Hepatocyte (in vitro differentiated cells): ENCODE results near the gene HOXC6. TPM values are rescaled to one million over a fixed set of nuclear protein-coding genes. Genes with fewer than 3 reads are reported as not detected.

Source experiments
- DNase-seq: peaks from one replicate; pipeline ENCODE4 v3.0.0-alpha.2; 2016; ENCODE audit warnings: low spot score
- H2AFZ ChIP-seq: fragments of 200-600 bp; sonication (generic); 2 replicates; pipeline ENCODE4 v1.6.0; 2016; ENCODE audit warnings: antibody characterized with exemption, mild to moderate bottlenecking
- H3K27ac ChIP-seq: fragments of 200-600 bp; sonication (generic); 2 replicates; pipeline ENCODE4 v1.5.1; 2016; ENCODE audit warnings: mild to moderate bottlenecking
- H3K27me3 ChIP-seq: fragments of 200-600 bp; sonication (generic); 2 replicates; pipeline ENCODE4 v1.6.1; 2016
- H3K36me3 ChIP-seq: fragments of 200-600 bp; sonication (generic); replicated peaks from 2 replicates; pipeline ENCODE4 v1.5.1; 2016; ENCODE audit warnings: low read depth; ENCODE audit not compliant: insufficient read depth
- H3K4me1 ChIP-seq: fragments of 200-600 bp; sonication (generic); 2 replicates; pipeline ENCODE4 v1.5.1; 2016; ENCODE audit warnings: mild to moderate bottlenecking, moderate library complexity; ENCODE audit not compliant: insufficient read depth
- H3K4me2 ChIP-seq: fragments of 200-600 bp; sonication (generic); 2 replicates; pipeline ENCODE4 v1.6.0; 2016
- H3K4me3 ChIP-seq: fragments of 200-600 bp; sonication (generic); 2 replicates; pipeline ENCODE4 v1.5.1; 2016; ENCODE audit warnings: mild to moderate bottlenecking
- H3K79me2 ChIP-seq: fragments of 200-600 bp; sonication (generic); 2 replicates; pipeline ENCODE4 v1.6.0; 2017; ENCODE audit warnings: mild to moderate bottlenecking
- H3K9me2 ChIP-seq: fragments of 200-600 bp; sonication (generic); replicated peaks from 2 replicates; pipeline ENCODE4 v1.6.0; 2017; ENCODE audit warnings: mild to moderate bottlenecking; ENCODE audit not compliant: insufficient read depth
- H3K9me3 ChIP-seq: fragments of 200-600 bp; sonication (generic); 2 replicates; pipeline ENCODE4 v1.5.1; 2016; ENCODE audit warnings: low read depth, mild to moderate bottlenecking
- H4K20me1 ChIP-seq: fragments of 200-600 bp; sonication (generic); 2 replicates; pipeline ENCODE4 v1.6.0; 2016; ENCODE audit warnings: mild to moderate bottlenecking; ENCODE audit not compliant: insufficient read depth, poor library complexity, severe bottlenecking
- EZH2 ChIP-seq: fragments of 200-600 bp; sonication (generic); IDR thresholded peaks from 2 replicates; pipeline ENCODE4 v1.6.1; 2016; ENCODE audit warnings: antibody characterized with exemption, mild to moderate bottlenecking, borderline replicate concordance
- EZH2phosphoT487 ChIP-seq: fragments of 200-600 bp; sonication (generic); IDR thresholded peaks from one replicate; pipeline ENCODE4 v1.6.1; 2018; ENCODE audit warnings: antibody characterized with exemption, mild to moderate bottlenecking, low read depth, moderate library complexity; ENCODE audit not compliant: unreplicated experiment, severe bottlenecking
- whole genome bisulfite sequencing: methylation state at CpG from one replicate; pipeline ENCODE4 v1.1.6; 2016; ENCODE audit warnings: low lambda C conversion rate; ENCODE audit errors: missing lambda C conversion rate; 5-methylcytosine and 5-hydroxymethylcytosine counted together
- polyA plus RNA-seq: library from polyadenylated mRNA; unstranded; fragments of >200 nt; fragmentation: Nextera tagmentation; extraction: Ambion mirVana; gene quantifications from 2 replicates; pipeline ENCODE4 v1.2.1, GENCODE V29; 2016
- total RNA-seq: library from RNA; depleted of rRNA; stranded (reverse); fragments of >200 nt; gene quantifications from 2 replicates; pipeline ENCODE4 v1.2.3, GENCODE V29; 2014
- TF ChIP-seq, protein P1 (sequence below): fragments of 200-600 bp; sonication (generic); IDR thresholded peaks from 2 replicates; pipeline ENCODE4 v1.5.1; 2016; ENCODE audit warnings: antibody characterized with exemption, mild to moderate bottlenecking; ENCODE audit not compliant: poor library complexity

Gene HOXC6
- total and polyA plus RNA-seq, 2 experiments from 2014 or later, result 4.5 to 11.1 TPM

DNA sequence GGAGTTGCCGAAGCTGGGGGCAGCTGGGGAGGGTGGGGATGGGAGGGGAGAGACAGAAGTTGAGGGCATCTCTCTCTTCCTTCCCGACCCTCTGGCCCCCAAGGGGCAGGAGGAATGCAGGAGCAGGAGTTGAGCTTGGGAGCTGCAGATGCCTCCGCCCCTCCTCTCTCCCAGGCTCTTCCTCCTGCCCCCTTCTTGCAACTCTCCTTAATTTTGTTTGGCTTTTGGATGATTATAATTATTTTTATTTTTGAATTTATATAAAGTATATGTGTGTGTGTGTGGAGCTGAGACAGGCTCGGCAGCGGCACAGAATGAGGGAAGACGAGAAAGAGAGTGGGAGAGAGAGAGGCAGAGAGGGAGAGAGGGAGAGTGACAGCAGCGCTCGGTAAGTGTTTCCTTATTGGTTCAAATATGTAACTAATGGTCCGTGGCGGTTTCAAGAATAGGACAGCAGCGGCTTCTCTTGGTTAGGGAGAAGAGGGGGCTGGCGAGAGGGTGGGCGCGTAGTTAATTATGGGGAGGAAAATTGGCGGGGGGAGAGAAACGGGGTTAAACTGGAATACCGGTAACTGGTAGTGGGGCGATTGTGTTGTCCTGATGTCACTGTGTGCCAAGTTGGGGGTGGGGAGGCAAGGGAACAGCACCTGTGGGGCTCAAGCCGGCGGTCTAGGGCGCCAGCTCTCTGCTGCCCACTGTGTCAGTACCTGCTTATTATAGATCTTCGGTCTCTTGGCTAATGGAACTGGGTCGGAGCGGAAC is 11.0 kb upstream of the HOXC6 start:
- WGBS, result 4% methylated on average over 24 of the region's 24 CpGs
- Histone ChIP-seq H3K79me2 (peaks cover 33% of the 10 kb centered on the region), H3K9me3 (no peaks in the 10 kb centered on the region), H3K27ac (peak overlapping the region; percentile 97), H3K9me2 (no peaks in the 10 kb centered on the region), H3K4me3 (peak overlapping the region; percentile 62), H3K36me3 (no peaks in the 10 kb centered on the region), H3K27me3 (peaks cover 82% of the 10 kb centered on the region), H3K4me1 (peaks cover 13% of the 10 kb centered on the region), H4K20me1 (no peaks in the 10 kb centered on the region), H2AFZ (peak overlapping the region; percentile 59), H3K4me2 (peak overlapping the region; percentile 90)
- DNase-seq, result no peak
- TF ChIP-seq, protein P1, sequence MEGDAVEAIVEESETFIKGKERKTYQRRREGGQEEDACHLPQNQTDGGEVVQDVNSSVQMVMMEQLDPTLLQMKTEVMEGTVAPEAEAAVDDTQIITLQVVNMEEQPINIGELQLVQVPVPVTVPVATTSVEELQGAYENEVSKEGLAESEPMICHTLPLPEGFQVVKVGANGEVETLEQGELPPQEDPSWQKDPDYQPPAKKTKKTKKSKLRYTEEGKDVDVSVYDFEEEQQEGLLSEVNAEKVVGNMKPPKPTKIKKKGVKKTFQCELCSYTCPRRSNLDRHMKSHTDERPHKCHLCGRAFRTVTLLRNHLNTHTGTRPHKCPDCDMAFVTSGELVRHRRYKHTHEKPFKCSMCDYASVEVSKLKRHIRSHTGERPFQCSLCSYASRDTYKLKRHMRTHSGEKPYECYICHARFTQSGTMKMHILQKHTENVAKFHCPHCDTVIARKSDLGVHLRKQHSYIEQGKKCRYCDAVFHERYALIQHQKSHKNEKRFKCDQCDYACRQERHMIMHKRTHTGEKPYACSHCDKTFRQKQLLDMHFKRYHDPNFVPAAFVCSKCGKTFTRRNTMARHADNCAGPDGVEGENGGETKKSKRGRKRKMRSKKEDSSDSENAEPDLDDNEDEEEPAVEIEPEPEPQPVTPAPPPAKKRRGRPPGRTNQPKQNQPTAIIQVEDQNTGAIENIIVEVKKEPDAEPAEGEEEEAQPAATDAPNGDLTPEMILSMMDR, result no peak
- peak; percentile 37 for TF ChIP-seq EZH2phosphoT487
- no peak for TF ChIP-seq EZH2

- peak overlapping the region; percentile 97 for H3K27ac ChIP-seq
- peaks cover 82% of the 10 kb centered on the region for H3K27me3 ChIP-seq
These were observed 10.3 kb upstream of the HOXC6 start for GRCh38 chr12:54017878-54018467.

DNA sequence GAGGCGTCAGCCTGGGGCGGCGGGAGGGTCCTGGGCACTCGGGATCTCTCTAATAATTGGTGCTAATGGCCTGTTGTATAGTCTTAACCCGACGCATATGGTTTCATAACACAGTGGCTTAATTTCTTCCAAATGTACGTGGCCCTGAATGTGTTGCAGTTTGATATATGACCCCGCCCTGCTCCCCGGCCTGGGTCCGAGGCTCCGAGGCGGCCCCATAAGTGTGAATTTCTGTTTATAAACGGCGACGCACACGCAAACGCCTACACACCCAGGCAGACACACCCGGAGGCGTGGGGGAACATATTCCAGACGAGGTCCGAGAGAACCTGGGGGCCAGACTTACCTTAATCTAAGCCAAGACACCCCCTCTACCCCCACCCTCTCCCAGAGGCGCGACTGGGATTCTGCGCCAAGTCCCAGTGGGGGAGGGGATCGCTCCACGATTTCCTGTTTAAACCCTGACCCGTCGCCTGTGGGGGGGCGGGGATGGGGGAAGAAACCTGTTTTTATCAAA is 9.7 kb upstream of the HOXC6 start:
- no peaks in the 10 kb centered on the region for H3K9me2 ChIP-seq
- H3K4me3 ChIP-seq, result peak overlapping the region; percentile 62
- no peaks in the 10 kb centered on the region for H3K9me3 ChIP-seq
- H3K27ac ChIP-seq, result peak overlapping the region; percentile 97
- H3K79me2 ChIP-seq, result peaks cover 46% of the 10 kb centered on the region
- 11% methylated on average over 22 of the region's 29 CpGs for WGBS
- no peak for DNase-seq
- H3K4me1 ChIP-seq, result peaks cover 13% of the 10 kb centered on the region
- H3K4me2 ChIP-seq, result peak overlapping the region; percentile 90
- TF ChIP-seq, protein P1, result no peak
- peak; percentile 39 for TF ChIP-seq EZH2phosphoT487
- H3K36me3 ChIP-seq, result no peaks in the 10 kb centered on the region
- no peaks in the 10 kb centered on the region for H4K20me1 ChIP-seq
- peaks cover 82% of the 10 kb centered on the region for H3K27me3 ChIP-seq
- peak overlapping the region; percentile 59 for H2AFZ ChIP-seq

More at GRCh38 chr12:54017878-54018467, 10.3 kb upstream of the HOXC6 start:
- Histone ChIP-seq H2AFZ (peak overlapping the region; percentile 59), H3K36me3 (no peaks in the 10 kb centered on the region), H3K4me2 (peak overlapping the region; percentile 90), H3K4me1 (peaks cover 13% of the 10 kb centered on the region), H3K4me3 (peak overlapping the region; percentile 62), H3K9me3 (no peaks in the 10 kb centered on the region), H3K79me2 (peaks cover 41% of the 10 kb centered on the region), H4K20me1 (no peaks in the 10 kb centered on the region), H3K9me2 (no peaks in the 10 kb centered on the region)
- 2% methylated on average over 8 of the region's 34 CpGs for WGBS
- peak; percentile 92 for DNase-seq
- TF ChIP-seq EZH2phosphoT487, result no peak
- no peak for TF ChIP-seq EZH2
- TF ChIP-seq, protein P1, result no peak
